Omental fat pad (tissue), 4 donors: ENCODE measurements around the gene FBXW2. TPM values are rescaled to one million over a fixed set of nuclear protein-coding genes. Genes with fewer than 3 reads are reported as not detected.

Source experiments
- ATAC-seq: fragments of 150-250 bp; one replicate; pipeline ENCODE4 v1.9.1; 2016; ENCODE audit warnings: mild to moderate bottlenecking, moderate library complexity; ENCODE audit not compliant: low FRiP score
- DNase-seq: peaks from one replicate; pipeline ENCODE4 v3.0.0-alpha.2; 2019; ENCODE audit warnings: low spot score
- total RNA-seq, 4 donors: library from RNA; depleted of rRNA; stranded (reverse); fragments of >200 nt; gene quantifications; one replicate each; pipeline ENCODE4 v1.1.0, GENCODE V29; 2016
- TF ChIP-seq, protein P1 (sequence below), 3 donors: fragments of 450-650 bp; IDR thresholded peaks; one replicate each; pipeline ENCODE4 v1.5.1; 2016 to 2017; ENCODE audit warnings: antibody characterized with exemption in 3 of 3, mild to moderate bottlenecking in 3 of 3, moderate library complexity in 2 of 3

FBXW2 gene
- total RNA-seq, 4 donors from 2014 or later: 36.4 to 61.8 (median 42.1) TPM

- ATAC-seq (no peak), DNase-seq (no peak)
- TF ChIP-seq, protein P1, sequence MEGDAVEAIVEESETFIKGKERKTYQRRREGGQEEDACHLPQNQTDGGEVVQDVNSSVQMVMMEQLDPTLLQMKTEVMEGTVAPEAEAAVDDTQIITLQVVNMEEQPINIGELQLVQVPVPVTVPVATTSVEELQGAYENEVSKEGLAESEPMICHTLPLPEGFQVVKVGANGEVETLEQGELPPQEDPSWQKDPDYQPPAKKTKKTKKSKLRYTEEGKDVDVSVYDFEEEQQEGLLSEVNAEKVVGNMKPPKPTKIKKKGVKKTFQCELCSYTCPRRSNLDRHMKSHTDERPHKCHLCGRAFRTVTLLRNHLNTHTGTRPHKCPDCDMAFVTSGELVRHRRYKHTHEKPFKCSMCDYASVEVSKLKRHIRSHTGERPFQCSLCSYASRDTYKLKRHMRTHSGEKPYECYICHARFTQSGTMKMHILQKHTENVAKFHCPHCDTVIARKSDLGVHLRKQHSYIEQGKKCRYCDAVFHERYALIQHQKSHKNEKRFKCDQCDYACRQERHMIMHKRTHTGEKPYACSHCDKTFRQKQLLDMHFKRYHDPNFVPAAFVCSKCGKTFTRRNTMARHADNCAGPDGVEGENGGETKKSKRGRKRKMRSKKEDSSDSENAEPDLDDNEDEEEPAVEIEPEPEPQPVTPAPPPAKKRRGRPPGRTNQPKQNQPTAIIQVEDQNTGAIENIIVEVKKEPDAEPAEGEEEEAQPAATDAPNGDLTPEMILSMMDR (IDR thresholded peaks at IDR 0.05): no peak
Observed at GRCh38 chr9:120712539-120713031, 80.6 kb downstream of the FBXW2 start.

DNA sequence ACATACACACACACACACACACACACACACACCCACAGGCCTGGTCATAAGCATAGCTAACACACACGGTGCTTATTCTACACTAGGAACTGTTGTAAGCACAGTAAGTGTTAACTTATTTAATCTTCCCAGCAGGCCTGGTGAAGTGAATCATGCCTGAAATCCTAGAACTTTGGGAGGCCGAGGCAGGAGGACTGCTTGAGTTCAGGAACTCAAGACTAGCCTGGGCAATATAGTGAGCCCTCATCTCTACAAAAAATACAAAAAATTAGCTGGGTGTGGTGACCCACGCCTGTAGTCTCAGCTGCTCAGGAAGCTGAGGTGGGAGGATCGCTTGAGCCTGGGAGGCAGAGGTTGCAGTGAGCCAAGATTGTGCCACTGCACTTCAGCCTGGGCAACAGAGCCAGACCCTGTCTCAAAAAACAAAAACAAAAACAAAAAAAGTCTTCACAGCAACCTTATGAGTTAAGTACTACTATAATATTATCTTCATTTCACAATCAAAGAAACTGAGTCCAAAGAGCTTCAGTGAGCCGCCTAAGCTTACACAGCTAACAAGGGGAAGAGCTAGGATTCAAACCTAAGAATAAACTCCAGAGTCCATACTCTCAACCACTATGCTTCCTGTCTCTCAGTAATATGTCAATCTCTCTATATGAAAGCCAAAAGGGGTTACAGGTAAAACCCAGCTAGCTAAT is 81.2 kb downstream of the FBXW2 start:
- TF ChIP-seq, protein P1 (IDR thresholded peaks at IDR 0.05): no peak
- no peak for DNase-seq
- ATAC-seq: no peak

DNA sequence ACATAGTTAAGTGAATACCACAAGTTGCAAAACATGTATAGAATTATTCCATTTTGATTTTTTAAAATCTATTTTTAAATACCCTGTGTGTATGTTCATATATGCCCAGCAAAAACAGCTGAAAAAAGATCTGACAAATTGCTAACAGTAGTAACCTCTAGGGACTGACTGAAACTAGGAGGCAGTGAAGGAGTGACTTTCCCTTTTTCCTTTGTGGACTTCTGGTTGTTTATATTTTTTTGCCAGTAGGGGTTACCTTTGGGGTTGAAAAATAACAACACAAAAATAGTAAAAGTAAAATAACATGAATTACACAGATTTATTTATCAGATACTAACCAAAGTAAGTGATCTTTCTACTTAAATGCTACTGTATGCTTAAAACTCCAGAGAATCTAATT is 81.9 kb downstream of the FBXW2 start:
- DNase-seq: no peak
- ATAC-seq: no peak
- TF ChIP-seq, protein P1 (IDR thresholded peaks at IDR 0.05): no peak

DNA sequence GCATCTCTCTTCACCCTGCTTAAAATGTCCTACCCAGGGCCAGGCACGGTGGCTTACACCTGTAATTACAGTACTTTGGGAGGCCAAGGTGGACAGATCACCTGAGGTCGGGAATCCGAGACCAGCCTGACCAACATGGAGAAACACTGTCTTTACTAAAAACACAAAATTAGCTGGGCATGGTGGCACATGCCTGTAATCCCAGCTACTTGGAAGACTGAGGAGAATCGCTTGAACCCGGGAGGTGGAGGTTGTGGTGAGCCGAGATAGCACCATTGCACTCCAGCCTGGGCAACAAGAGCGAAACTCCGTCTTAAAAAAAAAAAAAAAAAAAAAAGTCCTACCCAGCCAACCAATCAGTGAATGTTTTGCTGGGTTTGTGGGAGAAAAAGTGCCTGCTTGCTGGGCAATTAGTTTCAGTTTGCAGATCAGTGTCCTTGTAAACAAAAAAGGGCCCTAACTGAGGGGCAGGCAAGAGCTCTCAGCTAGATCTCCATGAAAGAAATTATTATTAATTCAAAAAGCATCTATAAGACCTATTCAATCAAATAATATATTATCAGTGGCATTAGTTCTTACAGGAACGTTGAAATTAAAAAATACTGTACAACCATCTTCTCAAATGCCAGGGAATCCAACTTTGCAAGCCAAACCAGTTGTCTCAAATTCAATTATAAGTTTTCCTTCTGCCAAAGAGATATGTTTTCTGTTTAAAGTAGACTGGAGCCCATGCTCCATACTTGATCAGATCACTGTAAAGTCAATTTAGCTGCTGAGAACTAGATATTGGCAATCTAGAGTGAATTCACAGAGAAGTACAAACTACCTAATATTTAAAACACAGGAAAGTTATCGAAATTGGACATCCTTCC is 82.9 kb downstream of the FBXW2 start:
- DNase-seq: no peak
- TF ChIP-seq, protein P1 (IDR thresholded peaks at IDR 0.05): no peak

GRCh38 chr9:120708526-120709224 is 84.5 kb downstream of the FBXW2 start:
- ATAC-seq: no peak
- DNase-seq: no peak
- TF ChIP-seq, protein P1 (IDR thresholded peaks at IDR 0.05): no peak

More for the DNA sequence above, 82.9 kb downstream of the FBXW2 start:
- no peak for ATAC-seq

- DNase-seq: no peak
- TF ChIP-seq, protein P1 (IDR thresholded peaks at IDR 0.05): no peak
- no peak for ATAC-seq
Observed at GRCh38 chr9:120707170-120707569, 86.0 kb downstream of the FBXW2 start.

Other genes with a start within 250 kb of the FBXW2 start
- 10 to 100 TPM; 32.8 to 47.6 (median 39.4) TPM for gene CDK5RAP2, start 213.2 kb downstream of the FBXW2 start, total RNA-seq
- 10 to 100 TPM; 17.3 to 36.4 (median 27.2) TPM for gene MEGF9, start 78.9 kb downstream of the FBXW2 start, total RNA-seq
- gene PSMD5, start 49.5 kb upstream of the FBXW2 start, total RNA-seq: 10 to 100 TPM; 30.7 to 57.5 (median 36.2) TPM
- 10 to 100 TPM; 16.3 to 31.2 (median 25.3) TPM for gene PHF19, start 83.8 kb upstream of the FBXW2 start, total RNA-seq
- gene TRAF1, start 133.4 kb upstream of the FBXW2 start, total RNA-seq: 1 to 10 TPM; 3.0 to 9.0 (median 6.1) TPM